ENCODE data around the gene TUBGCP2. TPM values are rescaled to one million over a fixed set of nuclear protein-coding genes. Genes with fewer than 3 reads are reported as not detected.

TUBGCP2 gene
- total RNA-seq, 1 donor, result 66.9 TPM

GRCh38 chr10:133277277-133277992 is 31.2 kb downstream of the TUBGCP2 start:
- no peak for TF ChIP-seq CTCF (IDR thresholded peaks at IDR 0.05; ENCODE audit: insufficient read depth, low read depth, low read length)
- H3K4me3 ChIP-seq (ENCODE audit: low read depth, low read length), result no peak overlapping the region
- DNase-seq (ENCODE audit: low read depth), result no peak

GRCh38 chr10:133276435-133277201 is 32.1 kb downstream of the TUBGCP2 start, which contains the start of gene ADAM8:
ADAM8 (minus strand) TSS chr10:133276868; CDS start chr10:133276817, 51 bp downstream.
- no peak for TF ChIP-seq CTCF (IDR thresholded peaks at IDR 0.05; ENCODE audit: insufficient read depth, low read depth, low read length)
- DNase-seq (ENCODE audit: low read depth), result no peak
- H3K4me3 ChIP-seq (ENCODE audit: low read depth, low read length), result peak within 1 kb of the TSS; percentile 9

GRCh38 chr10:133276100-133276434 is 32.6 kb downstream of the TUBGCP2 start:
- no peak overlapping the region for H3K4me3 ChIP-seq (ENCODE audit: low read depth, low read length)
- no peak for DNase-seq (ENCODE audit: low read depth)
- TF ChIP-seq CTCF (IDR thresholded peaks at IDR 0.05; ENCODE audit: insufficient read depth, low read depth, low read length), result no peak

GRCh38 chr10:133275684-133276092 is 33.0 kb downstream of the TUBGCP2 start:
- no peak overlapping the region for H3K4me3 ChIP-seq (ENCODE audit: low read depth, low read length)
- no peak for TF ChIP-seq CTCF (IDR thresholded peaks at IDR 0.05; ENCODE audit: insufficient read depth, low read depth, low read length)
- peak; percentile 7 for DNase-seq (ENCODE audit: low read depth)

- no peak for TF ChIP-seq CTCF (IDR thresholded peaks at IDR 0.05; ENCODE audit: insufficient read depth, low read depth, low read length)
- DNase-seq (ENCODE audit: low read depth), result no peak
- H3K4me3 ChIP-seq (ENCODE audit: low read depth, low read length), result no peak overlapping the region
Measured at GRCh38 chr10:133274751-133275683, 33.7 kb downstream of the TUBGCP2 start.

GRCh38 chr10:133273534-133274143 is 35.0 kb downstream of the TUBGCP2 start:
- no peak overlapping the region for H3K4me3 ChIP-seq (ENCODE audit: low read depth, low read length)
- no peak for DNase-seq (ENCODE audit: low read depth)
- TF ChIP-seq CTCF (IDR thresholded peaks at IDR 0.05; ENCODE audit: insufficient read depth, low read depth, low read length), result no peak
